NCI-H82 treated with DMSO at 0.1 percent for 48 hours (cell line): ENCODE measurements around the gene NMNAT2.
"Not testable (repeated sequence)": the region's sequence is repeated elsewhere in the genome, so short reads cannot be mapped to it uniquely, and the experiment has no call there.

Experiments
- DNase-seq: peaks from one replicate; lab custom pipeline; 2025; ENCODE audit not compliant: unreplicated experiment; lab: John Stamatoyannopoulos, UW

Gene NMNAT2

DNA sequence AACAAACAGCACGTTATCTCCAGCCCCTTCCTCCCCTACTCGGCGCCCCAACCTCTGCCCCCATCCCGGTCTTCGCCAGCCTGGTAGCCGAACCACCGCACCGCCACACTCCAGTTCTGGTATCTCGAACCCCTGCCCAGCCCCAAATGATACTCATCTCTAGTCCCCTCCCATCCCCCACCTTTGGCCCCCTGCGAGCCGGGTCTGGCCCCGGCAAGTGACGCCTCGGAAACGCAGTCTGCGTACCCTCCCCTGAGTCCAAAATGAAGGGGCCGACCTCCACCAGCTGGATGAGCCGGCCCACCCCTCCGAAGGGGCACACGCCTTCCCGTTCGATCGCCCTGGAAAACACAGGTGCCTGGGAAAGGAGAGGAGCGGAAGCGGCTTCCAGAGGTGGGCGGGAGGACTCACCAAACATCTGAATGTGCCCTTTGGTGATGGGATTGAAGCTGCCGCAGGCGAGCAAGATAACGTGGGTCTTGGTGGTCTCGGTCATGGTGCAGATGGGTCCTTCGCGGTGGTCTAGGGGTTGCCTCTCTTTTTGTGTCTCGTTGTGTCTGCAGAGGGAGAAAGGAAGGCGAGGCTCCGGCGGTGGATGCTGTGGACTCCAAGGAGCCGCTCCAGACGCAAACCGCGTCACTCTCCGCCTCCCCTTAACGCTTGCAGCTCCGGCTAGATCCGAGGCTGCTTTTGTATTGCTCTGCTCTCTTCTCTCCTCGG, at the start of gene NMNAT2:
TSS of gene NMNAT2 (minus strand) at position 609 of the 720 bp plus-strand sequence. CDS start at position 496, 113 bp downstream.
- DNase-seq: peak; percentile 60

DNA sequence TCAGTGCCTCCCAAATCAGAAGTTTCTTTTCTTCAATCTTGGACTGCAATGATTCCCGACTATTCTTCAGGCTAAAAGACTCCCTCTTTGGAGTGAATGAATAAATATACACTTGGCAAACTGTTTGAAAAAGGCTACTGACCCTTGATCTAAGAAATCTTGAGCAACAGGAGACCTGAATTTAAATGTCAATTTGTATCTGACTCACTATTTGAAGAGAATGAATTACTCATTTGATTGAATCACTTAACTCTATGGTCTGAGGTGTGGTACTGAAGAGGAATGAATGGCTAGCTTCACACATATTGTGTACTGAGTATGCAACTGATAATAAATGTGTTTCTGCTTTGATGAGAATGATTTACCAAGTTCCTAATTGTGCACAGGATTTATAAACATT, 49.5 kb upstream of the NMNAT2 start:
- DNase-seq: no peak

DNA sequence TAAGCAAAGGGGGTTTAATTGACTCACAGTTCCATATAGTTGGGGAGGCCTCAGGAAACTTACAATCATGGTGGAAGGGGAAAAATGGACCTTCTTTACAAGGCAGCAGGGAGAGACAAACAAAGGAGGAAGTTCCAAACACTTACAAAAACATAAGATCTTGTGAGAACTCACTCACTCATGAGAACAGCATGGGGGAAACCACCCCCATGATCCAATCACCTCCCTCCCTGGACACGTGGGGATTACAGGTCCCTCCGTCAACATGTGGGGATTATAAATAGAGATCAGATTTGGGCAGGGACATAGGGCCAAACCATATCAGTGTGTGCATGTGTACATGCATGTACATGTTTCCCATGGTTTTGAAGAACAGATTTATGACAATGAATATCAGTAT, 48.6 kb upstream of the NMNAT2 start:
- DNase-seq: no peak

DNA sequence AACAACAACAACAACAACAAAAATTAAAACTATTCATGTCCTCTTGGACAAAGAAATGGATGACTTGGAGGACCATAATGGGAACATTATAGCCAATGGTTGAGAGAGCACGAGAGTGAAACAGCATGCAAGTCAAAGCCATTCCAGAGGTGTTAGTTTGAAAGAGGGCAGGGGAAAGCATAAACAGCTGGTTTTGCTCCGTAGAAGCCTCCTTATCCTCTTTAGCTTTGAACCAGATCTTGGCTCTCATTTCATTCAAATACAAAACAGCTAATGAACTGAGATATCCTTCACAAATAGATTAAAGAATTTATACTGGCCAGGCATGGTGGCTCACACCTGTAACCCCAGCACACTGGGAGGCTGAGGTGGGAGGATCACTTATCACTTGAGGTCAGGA, 45.4 kb upstream of the NMNAT2 start:
- no peak for DNase-seq

DNA sequence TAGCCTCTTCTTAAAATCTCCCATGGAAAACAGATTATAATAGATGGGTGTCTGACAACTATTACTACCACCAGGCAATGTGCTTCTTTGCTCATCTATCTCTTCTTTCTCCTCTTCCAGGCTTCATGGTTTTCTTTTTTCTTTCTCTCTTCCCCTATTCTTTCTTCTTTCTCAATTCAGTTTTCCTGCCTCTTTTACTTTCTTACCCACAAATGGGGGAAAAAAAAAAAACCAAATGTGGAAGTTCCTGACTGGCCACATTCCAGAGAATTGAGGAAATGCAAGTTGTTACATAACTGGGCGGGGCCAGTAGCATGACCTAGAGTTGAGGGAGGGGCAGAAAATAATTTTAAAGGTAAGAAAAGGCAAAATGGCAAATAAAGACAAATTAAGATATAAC, 43.2 kb upstream of the NMNAT2 start:
- DNase-seq: no peak

- no peak for DNase-seq
These were observed 42.4 kb upstream of the NMNAT2 start for GRCh38 chr1:183460596-183460995.

DNA sequence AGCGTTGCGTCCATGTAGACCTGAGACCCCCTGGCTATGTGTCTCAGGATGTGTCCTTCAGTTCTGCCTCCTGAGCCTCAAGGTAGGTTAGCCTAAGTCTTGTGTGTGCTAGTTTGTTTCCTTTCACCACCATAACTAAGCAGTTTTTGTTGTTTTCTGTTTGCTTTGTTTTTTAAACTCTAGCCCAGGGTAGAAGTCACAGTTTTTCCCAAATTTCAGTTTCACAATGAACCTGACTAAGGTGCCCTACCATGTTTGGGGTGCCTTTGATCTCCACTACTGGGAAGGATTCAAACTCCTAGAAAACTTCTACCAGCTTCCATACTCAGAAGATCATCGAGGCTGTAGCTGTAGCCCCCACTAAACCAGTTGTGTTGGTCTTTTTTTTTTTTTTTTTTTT, 39.3 kb upstream of the NMNAT2 start:
- DNase-seq: no peak

DNA sequence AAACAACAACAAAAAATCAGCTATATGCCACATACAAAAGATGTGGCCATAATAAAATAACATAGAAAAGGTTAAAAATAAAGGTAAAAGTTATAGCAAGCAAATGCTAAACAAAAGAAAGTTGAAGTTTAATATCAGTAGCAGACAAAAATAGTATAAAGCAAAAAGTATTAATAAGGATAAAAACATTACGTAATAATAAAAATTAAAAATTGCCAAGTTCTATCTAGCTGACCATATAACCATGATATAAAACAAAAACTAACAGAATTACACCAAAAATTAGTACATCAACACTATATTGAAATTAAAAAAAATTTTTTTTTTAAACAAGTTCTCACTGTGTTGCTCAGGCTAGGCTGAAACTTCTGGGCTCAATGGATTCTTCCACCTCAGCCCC, 38.6 kb upstream of the NMNAT2 start:
- no peak for DNase-seq

DNA sequence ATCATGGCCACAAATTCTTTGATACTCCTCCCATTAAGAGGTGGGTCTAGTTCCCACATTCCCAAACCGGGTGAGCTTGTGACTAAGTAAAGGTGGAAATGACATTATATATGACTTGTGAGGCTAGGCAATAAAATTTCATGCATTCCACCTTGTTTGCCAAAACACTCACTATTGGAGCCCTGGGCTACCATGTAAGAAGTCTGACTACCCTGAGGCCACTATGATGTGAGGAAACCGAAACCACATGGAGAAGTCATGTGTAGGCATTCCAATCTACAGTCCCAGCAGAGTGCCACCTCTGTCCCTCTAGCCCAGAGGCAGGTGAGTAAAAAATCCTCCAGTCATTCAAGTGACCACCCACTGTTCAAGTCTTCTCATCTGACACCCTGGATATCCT, 36.2 kb upstream of the NMNAT2 start:
- no peak for DNase-seq

DNA sequence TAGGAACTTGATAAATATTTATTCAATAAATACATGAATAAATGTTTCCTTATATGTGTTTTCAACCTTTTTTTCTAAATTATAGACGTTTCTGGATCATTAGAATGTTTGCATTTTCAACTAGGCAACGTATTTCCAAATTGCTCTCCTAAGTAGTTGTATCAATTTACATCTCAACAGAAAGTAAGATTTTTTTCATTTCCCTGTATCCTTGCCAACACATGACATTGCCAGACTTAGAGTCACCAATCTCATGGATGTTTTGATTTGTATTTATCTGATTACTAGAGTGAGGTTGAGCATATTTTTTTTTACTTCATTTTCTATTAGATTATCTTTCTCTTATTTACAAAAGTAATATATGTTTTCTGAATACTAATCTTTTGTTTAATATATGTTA, 31.9 kb upstream of the NMNAT2 start:
- no peak for DNase-seq

GRCh38 chr1:183449223-183449770, 31.1 kb upstream of the NMNAT2 start:
- DNase-seq: no peak

DNA sequence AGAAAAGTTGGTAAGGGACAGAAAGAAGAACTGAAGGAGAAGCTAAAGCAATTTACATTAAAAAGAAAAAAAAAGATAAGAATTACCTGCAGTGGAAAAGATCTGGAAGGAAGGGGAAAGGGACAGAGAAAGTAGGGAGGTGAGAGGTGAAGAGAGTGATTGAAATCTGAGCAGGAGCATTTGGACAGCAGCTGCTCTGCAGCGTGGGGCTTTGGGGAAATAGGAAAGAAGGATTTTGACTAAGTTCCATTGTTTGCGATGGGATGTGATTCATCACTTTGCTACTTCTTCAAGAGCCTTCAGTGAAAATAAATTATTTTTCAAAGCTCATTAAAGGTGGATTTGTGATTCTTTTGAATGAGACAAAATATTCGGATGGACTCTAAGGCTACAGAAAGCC, 26.1 kb upstream of the NMNAT2 start:
- no peak for DNase-seq

DNA sequence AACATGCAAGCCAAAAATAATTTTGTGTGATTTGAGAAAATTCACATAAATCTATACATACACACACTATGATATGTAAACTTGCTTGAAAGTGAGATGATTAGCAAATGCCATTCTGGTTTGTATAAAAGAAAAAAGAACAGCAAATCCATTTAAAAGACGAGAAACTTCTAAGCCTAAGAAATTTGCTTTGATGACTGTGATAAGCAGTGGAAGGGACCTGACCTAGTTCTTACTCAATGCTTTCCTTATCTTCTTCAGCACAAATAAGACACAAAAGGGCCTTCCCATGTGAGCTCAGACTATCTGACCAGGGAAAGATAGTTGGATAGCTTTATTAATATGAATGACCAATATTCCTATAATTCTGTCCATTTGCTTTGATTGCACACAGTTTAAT, 25.3 kb upstream of the NMNAT2 start:
- no peak for DNase-seq

- no peak for DNase-seq
These were observed 24.8 kb upstream of the NMNAT2 start for GRCh38 chr1:183443011-183443410.

DNA sequence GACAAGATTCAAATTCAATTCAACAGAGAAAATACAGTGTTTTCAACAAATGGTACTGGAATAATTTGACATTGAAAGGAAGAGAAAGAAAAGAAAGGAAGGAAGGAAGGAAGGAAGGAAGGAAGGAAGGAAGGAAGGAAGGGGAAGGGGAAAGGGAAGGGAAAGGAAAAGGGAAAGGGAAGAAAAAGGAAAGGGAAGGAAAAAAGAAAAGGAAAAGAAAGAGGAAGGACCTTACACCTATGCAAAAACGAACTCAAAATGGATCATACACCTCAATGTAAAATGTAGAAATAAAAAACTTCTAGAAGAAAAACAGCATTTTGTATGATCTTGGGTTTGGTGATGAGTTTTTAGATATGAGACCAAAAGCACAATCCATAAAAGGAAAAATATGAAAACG, 19.9 kb upstream of the NMNAT2 start:
- no peak for DNase-seq

- no peak for DNase-seq
These were observed 17.3 kb upstream of the NMNAT2 start for GRCh38 chr1:183435497-183435896.

GRCh38 chr1:183433703-183434102, 15.5 kb upstream of the NMNAT2 start:
- DNase-seq: no peak

DNA sequence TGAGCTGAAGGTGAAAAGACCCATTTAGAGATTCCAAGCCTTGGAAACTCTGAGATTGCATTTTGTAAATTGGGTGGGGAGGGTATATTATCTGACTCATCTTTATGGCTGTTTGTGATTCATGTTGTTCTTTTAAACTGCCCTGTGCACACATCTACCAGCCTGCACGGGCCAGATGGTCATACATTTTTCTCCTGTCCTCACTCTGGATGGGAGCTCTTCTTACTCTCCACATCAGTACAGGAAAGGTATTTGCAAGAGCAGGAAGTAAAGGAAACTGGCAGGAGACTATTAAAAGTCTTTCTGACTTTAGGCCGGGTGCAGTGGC, 14.3 kb upstream of the NMNAT2 start:
- DNase-seq: no peak

DNA sequence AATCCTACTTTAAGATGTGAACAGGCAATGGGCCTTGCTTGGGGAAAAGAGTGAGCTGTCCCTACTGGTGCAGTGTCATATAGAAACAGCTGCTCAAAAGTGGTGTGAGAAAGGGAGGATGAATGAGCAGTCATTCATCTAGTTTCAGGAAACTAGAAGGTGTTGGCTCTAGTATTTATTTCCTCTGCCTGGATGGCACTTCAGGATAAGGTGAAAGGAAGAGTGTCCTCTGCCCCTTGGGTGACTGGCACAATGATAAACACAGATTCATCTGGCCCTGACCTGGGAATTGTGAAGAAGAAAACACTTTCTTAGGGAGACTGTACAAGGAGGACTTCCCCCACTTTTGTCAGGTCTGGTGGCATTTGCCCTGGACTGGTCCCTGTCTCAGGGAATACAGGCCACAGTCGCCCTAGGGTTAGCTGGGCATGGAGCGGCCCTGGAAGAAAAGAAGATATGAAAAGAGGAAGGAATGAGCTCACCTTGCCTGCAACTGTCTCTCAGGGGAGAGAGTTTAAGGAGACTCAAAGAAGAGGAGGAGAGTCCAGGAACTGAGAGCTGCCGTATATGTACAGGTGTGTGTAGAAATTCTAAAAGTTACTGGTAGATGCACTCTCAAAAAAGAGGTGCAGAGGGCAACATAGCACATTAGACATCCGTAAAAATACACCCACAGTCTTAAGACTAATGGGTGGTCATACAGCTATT, 13.8 kb upstream of the NMNAT2 start:
- DNase-seq: no peak

DNA sequence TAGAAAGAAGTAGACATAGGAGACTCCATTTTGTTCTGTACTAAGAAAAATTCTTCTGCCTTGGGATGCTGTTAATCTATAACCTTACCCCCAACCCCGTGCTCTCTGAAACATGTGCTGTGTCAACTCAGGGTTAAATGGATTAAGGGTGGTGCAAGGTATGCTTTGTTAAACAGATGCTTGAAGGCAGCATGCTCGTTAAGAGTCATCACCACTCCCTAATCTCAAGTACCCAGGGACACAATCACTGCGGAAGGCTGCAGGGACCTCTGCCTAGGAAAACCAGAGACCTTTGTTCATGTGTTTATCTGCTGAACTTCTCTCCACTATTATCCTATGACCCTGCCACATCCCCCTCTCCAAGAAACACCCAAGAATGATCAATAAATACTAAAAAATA, 9.4 kb upstream of the NMNAT2 start:
- DNase-seq: not testable (repeated sequence)

DNA sequence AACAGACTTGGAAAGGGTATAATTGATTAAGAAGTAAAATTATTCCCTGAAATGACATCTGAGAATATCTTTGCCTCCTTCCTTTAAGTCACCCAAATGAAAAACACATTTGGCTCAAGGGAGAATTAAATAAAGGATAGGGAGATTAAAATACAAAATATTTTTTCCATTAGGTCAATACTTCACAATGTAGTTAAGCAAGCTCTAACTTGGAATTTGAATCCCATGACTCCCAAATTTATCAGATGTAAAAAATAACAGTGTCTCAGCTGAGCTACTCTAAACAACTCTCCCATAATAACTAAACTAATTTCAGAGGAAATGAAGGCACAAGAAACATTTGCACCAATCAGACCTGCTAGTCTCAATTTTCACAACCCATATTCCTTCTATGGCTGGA, 6.5 kb upstream of the NMNAT2 start:
- DNase-seq: no peak

GRCh38 chr1:183423541-183423940, 5.4 kb upstream of the NMNAT2 start:
- DNase-seq: no peak

DNA sequence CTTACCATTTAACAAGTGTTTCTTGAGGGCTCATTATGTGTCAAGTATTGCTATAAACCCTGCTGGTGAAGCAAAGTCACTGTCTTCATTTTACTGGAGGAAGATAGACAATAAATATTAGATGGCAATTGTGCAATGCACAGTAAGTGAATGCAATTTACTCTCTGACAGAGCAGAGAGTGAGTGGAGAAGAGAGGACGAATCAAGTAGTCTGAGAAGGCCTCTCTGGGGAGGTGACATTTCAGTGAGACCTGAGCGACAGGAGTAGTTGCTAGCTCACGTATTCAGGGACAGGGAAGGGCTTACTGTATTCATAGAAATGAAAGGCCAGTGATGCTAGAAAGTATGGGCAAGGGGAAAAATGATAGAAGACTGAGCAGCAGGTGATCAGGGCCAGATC, 1.2 kb upstream of the NMNAT2 start:
- DNase-seq: no peak
